ENCODE data around the gene WWC2. TPM values are rescaled to one million over a fixed set of nuclear protein-coding genes. Genes with fewer than 3 reads are reported as not detected.

The WWC2 gene
- total RNA-seq, 1 donor, result 35.1 TPM

DNA sequence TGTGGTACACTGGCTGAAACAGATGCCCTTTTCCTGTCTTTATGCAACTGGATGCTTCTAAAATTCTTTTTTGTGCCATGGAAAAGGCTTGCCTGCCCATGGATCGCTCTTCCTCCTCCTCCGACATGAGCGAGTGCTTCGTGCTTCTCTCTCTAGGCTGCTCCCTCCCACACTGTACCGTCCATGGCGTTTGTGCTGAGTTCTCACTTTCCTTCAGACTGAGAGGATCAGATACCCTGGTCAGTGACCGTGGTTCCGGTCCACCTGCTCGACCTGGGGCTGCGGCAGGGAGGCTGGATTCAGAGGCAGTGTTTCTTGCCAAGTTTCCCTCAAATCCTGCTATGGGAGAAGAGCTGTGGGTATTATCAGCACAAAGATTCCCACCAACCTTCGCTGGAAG is 233.4 kb downstream of the WWC2 start:
- Histone ChIP-seq H2AFZ (ENCODE audit: low read length) (no peak overlapping the region), H3K4me3 (ENCODE audit: insufficient read depth, low read length) (no peak overlapping the region), H3K4me2 (ENCODE audit: insufficient read depth, low read length) (no peak overlapping the region), H3K4me1 (ENCODE audit: insufficient read depth, low read length) (peaks cover 24% of the 10 kb centered on the region), H3K36me3 (ENCODE audit: insufficient read depth, low read length) (no peaks in the 10 kb centered on the region), H3K79me2 (ENCODE audit: insufficient read depth, low read length) (no peaks in the 10 kb centered on the region), H3K27ac (ENCODE audit: low read depth, low read length) (no peak overlapping the region), H3K27me3 (ENCODE audit: insufficient read depth, low read length) (no peaks in the 10 kb centered on the region), H4K20me1 (ENCODE audit: insufficient read depth, low read length) (no peaks in the 10 kb centered on the region), H3K9me3 (ENCODE audit: low read depth, low read length) (no peaks in the 10 kb centered on the region)
- DNase-seq (ENCODE audit: insufficient read length, low spot score, missing footprints), result no peak
- TF ChIP-seq, protein P1, sequence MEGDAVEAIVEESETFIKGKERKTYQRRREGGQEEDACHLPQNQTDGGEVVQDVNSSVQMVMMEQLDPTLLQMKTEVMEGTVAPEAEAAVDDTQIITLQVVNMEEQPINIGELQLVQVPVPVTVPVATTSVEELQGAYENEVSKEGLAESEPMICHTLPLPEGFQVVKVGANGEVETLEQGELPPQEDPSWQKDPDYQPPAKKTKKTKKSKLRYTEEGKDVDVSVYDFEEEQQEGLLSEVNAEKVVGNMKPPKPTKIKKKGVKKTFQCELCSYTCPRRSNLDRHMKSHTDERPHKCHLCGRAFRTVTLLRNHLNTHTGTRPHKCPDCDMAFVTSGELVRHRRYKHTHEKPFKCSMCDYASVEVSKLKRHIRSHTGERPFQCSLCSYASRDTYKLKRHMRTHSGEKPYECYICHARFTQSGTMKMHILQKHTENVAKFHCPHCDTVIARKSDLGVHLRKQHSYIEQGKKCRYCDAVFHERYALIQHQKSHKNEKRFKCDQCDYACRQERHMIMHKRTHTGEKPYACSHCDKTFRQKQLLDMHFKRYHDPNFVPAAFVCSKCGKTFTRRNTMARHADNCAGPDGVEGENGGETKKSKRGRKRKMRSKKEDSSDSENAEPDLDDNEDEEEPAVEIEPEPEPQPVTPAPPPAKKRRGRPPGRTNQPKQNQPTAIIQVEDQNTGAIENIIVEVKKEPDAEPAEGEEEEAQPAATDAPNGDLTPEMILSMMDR (IDR thresholded peaks at IDR 0.05; ENCODE audit: extremely low read depth, low read depth, low read length), result no peak

DNA sequence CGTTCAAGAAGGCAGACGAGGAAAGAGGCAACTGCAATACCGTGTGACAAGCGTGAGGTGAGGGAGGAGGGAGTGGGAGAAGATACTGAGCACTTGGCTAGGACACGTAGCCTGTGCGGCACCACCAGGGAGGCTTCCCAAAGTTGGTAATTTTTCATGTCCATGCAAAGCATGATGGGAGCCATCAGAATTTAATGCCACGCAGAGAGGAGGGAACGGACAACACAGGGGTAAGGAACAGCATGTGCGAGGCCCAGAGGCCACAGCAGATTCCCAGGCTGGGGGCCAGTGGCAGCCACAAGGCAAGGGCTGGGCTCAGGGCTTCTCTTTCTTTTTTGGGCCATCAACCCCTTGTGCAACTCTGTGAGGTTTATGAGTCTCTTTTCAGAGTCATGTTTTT is 234.1 kb downstream of the WWC2 start:
- H3K4me2 ChIP-seq (ENCODE audit: insufficient read depth, low read length), result no peak overlapping the region
- H3K36me3 ChIP-seq (ENCODE audit: insufficient read depth, low read length), result no peaks in the 10 kb centered on the region
- no peak overlapping the region for H3K4me3 ChIP-seq (ENCODE audit: insufficient read depth, low read length)
- H4K20me1 ChIP-seq (ENCODE audit: insufficient read depth, low read length), result no peaks in the 10 kb centered on the region
- TF ChIP-seq, protein P1 (IDR thresholded peaks at IDR 0.05; ENCODE audit: extremely low read depth, low read depth, low read length), result no peak
- H3K27ac ChIP-seq (ENCODE audit: low read depth, low read length), result no peak overlapping the region
- peaks cover 24% of the 10 kb centered on the region for H3K4me1 ChIP-seq (ENCODE audit: insufficient read depth, low read length)
- DNase-seq (ENCODE audit: insufficient read length, low spot score, missing footprints), result no peak
- no peak overlapping the region for H2AFZ ChIP-seq (ENCODE audit: low read length)
- no peaks in the 10 kb centered on the region for H3K9me3 ChIP-seq (ENCODE audit: low read depth, low read length)
- no peaks in the 10 kb centered on the region for H3K27me3 ChIP-seq (ENCODE audit: insufficient read depth, low read length)
- H3K79me2 ChIP-seq (ENCODE audit: insufficient read depth, low read length), result no peaks in the 10 kb centered on the region

DNA sequence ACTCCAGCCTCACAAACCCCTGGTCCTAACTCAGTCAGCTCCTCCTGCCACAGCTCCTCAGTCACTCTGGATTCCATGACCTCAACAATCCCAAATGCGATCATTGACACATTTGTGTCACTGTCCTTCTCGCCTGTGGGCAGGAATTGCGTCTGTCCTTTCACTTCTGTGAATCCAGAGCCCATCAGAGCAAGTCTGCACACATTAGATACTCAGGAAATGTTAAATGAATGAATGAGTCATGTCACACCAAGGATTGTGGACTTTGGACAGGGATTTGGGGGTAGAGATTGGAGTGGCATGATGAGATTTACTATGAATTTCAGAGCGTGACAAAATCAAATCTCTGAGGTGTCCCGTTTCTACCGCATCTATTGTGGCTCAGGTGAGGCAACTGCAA is 234.9 kb downstream of the WWC2 start:
- Histone ChIP-seq H3K4me1 (ENCODE audit: insufficient read depth, low read length) (peaks cover 18% of the 10 kb centered on the region), H2AFZ (ENCODE audit: low read length) (no peak overlapping the region), H3K27ac (ENCODE audit: low read depth, low read length) (no peak overlapping the region), H3K9me3 (ENCODE audit: low read depth, low read length) (no peaks in the 10 kb centered on the region), H3K4me3 (ENCODE audit: insufficient read depth, low read length) (no peak overlapping the region), H4K20me1 (ENCODE audit: insufficient read depth, low read length) (no peaks in the 10 kb centered on the region), H3K36me3 (ENCODE audit: insufficient read depth, low read length) (no peaks in the 10 kb centered on the region), H3K4me2 (ENCODE audit: insufficient read depth, low read length) (peak overlapping the region; percentile 15), H3K27me3 (ENCODE audit: insufficient read depth, low read length) (no peaks in the 10 kb centered on the region), H3K79me2 (ENCODE audit: insufficient read depth, low read length) (no peaks in the 10 kb centered on the region)
- no peak for DNase-seq (ENCODE audit: insufficient read length, low spot score, missing footprints)
- TF ChIP-seq, protein P1 (IDR thresholded peaks at IDR 0.05; ENCODE audit: extremely low read depth, low read depth, low read length), result no peak

DNA sequence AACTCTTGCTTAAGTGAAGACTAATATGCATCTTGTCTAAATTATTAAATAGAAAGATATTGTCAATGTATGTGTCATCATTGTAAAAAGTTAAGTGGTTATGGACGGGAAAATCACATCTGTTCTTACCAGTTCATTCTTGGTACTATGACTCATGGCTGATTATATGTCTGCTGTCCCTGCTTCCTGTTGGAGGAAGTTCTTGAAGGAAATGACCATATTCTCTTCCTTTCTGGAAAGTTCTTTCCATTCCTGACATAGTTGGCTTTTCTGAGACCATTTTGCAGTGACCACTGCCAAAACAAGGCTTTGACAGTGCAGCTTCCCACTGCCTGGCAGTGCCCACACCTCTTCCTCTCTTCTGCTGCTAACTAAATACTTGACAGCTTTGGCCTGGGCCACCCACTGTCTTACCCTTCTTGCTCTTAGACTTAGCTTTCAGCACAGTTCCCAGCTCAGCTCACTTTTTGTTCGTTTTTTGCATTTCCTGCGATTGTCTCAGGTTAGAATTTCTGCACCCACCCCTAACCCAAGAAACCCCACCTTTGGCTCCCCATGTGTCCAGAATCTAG is 236.4 kb downstream of the WWC2 start:
- H3K27ac ChIP-seq (ENCODE audit: low read depth, low read length), result peak overlapping the region; percentile 11
- no peak overlapping the region for H3K4me3 ChIP-seq (ENCODE audit: insufficient read depth, low read length)
- H3K9me3 ChIP-seq (ENCODE audit: low read depth, low read length), result no peaks in the 10 kb centered on the region
- H3K27me3 ChIP-seq (ENCODE audit: insufficient read depth, low read length), result no peaks in the 10 kb centered on the region
- peaks cover 17% of the 10 kb centered on the region for H3K4me1 ChIP-seq (ENCODE audit: insufficient read depth, low read length)
- H3K36me3 ChIP-seq (ENCODE audit: insufficient read depth, low read length), result no peaks in the 10 kb centered on the region
- H2AFZ ChIP-seq (ENCODE audit: low read length), result no peak overlapping the region
- H3K79me2 ChIP-seq (ENCODE audit: insufficient read depth, low read length), result no peaks in the 10 kb centered on the region
- H3K4me2 ChIP-seq (ENCODE audit: insufficient read depth, low read length), result no peak overlapping the region
- TF ChIP-seq, protein P1 (IDR thresholded peaks at IDR 0.05; ENCODE audit: extremely low read depth, low read depth, low read length), result no peak
- DNase-seq (ENCODE audit: insufficient read length, low spot score, missing footprints), result no peak
- H4K20me1 ChIP-seq (ENCODE audit: insufficient read depth, low read length), result no peaks in the 10 kb centered on the region

All from osteoblast (primary cell).